22Rv1 (cell line): Measurements from ENCODE around the gene ASB13.

Source experiments
- CTCF ChIP-seq: fragments of 450-650 bp; IDR thresholded peaks from 2 replicates; pipeline ENCODE4 v1.5.1; 2017; ENCODE audit warnings: mild to moderate bottlenecking
- ZFX ChIP-seq: fragments of 450-650 bp; IDR thresholded peaks from 2 replicates; pipeline ENCODE4 v1.6.1; 2017; ENCODE audit warnings: antibody characterized with exemption, borderline replicate concordance

- TF ChIP-seq ZFX, result no peak
- TF ChIP-seq CTCF, result no peak
Observed at GRCh38 chr10:5611899-5612680, 54.3 kb downstream of the ASB13 start.
